Endodermal cell (in vitro differentiated cells): Measurements from ENCODE around the gene CAPN5. TPM values are rescaled to one million over a fixed set of nuclear protein-coding genes. Genes with fewer than 3 reads are reported as not detected.

ENCODE experiments used
- DNase-seq: peaks from one replicate; pipeline ENCODE4 v3.0.0-alpha.2; 2017
- H3K27ac ChIP-seq: 2 replicates; pipeline ENCODE4 v1.5.1; 2013; ENCODE audit warnings: mild to moderate bottlenecking, low read depth, low read length, moderate library complexity
- H3K27me3 ChIP-seq: 2 replicates; pipeline ENCODE4 v1.6.1; 2013; ENCODE audit warnings: mild to moderate bottlenecking, low read length, moderate library complexity; ENCODE audit not compliant: insufficient read depth, control insufficient read depth, poor library complexity, severe bottlenecking
- H3K36me3 ChIP-seq: 2 replicates; pipeline ENCODE4 v1.7.0; 2013; ENCODE audit warnings: mild to moderate bottlenecking, low read length, moderate library complexity; ENCODE audit not compliant: control insufficient read depth, insufficient read depth
- H3K4me1 ChIP-seq: one replicate; pipeline ENCODE4 v1.7.0; 2013; ENCODE audit warnings: low read length; ENCODE audit not compliant: control insufficient read depth, insufficient read depth
- H3K4me3 ChIP-seq: 2 replicates; pipeline ENCODE4 v1.5.1; 2013; ENCODE audit warnings: mild to moderate bottlenecking, low read length, moderate library complexity
- H3K9ac ChIP-seq: 2 replicates; pipeline ENCODE4 v1.6.1; 2013; ENCODE audit warnings: mild to moderate bottlenecking, low read length, moderate library complexity; ENCODE audit not compliant: poor library complexity, severe bottlenecking; ENCODE audit errors: extremely low read depth
- H3K9me3 ChIP-seq: 2 replicates; pipeline ENCODE4 v1.6.1; 2013; ENCODE audit warnings: mild to moderate bottlenecking, low read length, moderate library complexity; ENCODE audit not compliant: control insufficient read depth
- H3K27ac Mint-ChIP-seq: 2 replicates; pipeline ENCODE4 v1.8.0; 2020; ENCODE audit warnings: mixed read lengths
- H3K27me3 Mint-ChIP-seq: 2 replicates; pipeline ENCODE4 v1.8.0; 2021; ENCODE audit warnings: mild to moderate bottlenecking, mixed read lengths; ENCODE audit not compliant: insufficient read depth
- H3K36me3 Mint-ChIP-seq: 2 replicates; pipeline ENCODE4 v1.8.0; 2020; ENCODE audit warnings: low read depth, mixed read lengths
- H3K4me1 Mint-ChIP-seq: 2 replicates; pipeline ENCODE4 v1.8.0; 2020; ENCODE audit warnings: mixed read lengths
- H3K4me3 Mint-ChIP-seq: 2 replicates; pipeline ENCODE4 v1.8.0; 2020; ENCODE audit warnings: mild to moderate bottlenecking, moderate library complexity, mixed read lengths
- H3K9me3 Mint-ChIP-seq: 2 replicates; pipeline ENCODE4 v1.8.0; 2020; ENCODE audit warnings: mild to moderate bottlenecking, mixed read lengths
- CTCF ChIP-seq: fragments of 200-600 bp; sonication (generic); conservative IDR thresholded peaks from 2 replicates; pipeline ENCODE4 v1.5.0; 2021; ENCODE audit warnings: antibody characterized with exemption, mild to moderate bottlenecking
- WGBS, 2 experiments: methylation state at CpG; one replicate each; pipeline versions ENCODE4 v1.1.5 to v1.1.7; 2013; ENCODE audit warnings: missing lambda C conversion rate in 2 of 2, mixed read lengths in 1 of 2; ENCODE audit not compliant: insufficient coverage in 1 of 2, insufficient read length in 1 of 2; 5-methylcytosine and 5-hydroxymethylcytosine counted together
- total RNA-seq, 2 donors: library from RNA; stranded (reverse); fragmentation: NEBNext Ultra II Directional in 1 of 2; extraction: Animal tissue kit (Norgen Biotek cat#: 25700) in 1 of 2; gene quantifications; 2 replicates in 1 of 2; 3 replicates in 1 of 2; pipeline ENCODE4 v1.2.1, GENCODE V29; 2021

The CAPN5 gene
- total RNA-seq, 2 donors from 2014 or later: 17.5 to 21.5 TPM

- Histone ChIP-seq H3K9me3 (no peaks in the 10 kb centered on the region), H3K4me3 (no peak overlapping the region), H3K9ac (no peak overlapping the region), H3K4me1 (no peaks in the 10 kb centered on the region), H3K27me3 (no peaks in the 10 kb centered on the region), H3K27ac (no peak overlapping the region), H3K36me3 (no peaks in the 10 kb centered on the region)
- Mint-ChIP-seq H3K9me3 (no peaks in the 10 kb centered on the region), H3K27me3 (no peaks in the 10 kb centered on the region), H3K36me3 (no peaks in the 10 kb centered on the region), H3K4me3 (no peak overlapping the region), H3K27ac (no peak overlapping the region), H3K4me1 (no peaks in the 10 kb centered on the region)
- TF ChIP-seq CTCF: no peak
- no peak for DNase-seq
- WGBS, 2 experiments: 87 to 88% methylated on average over 4 of the region's 4 CpGs
These were observed 92.6 kb downstream of the CAPN5 start for GRCh38 chr11:77159219-77159936.

GRCh38 chr11:77159937-77160495 lies 93.2 kb downstream of the CAPN5 start:
- Histone ChIP-seq H3K27ac (no peak overlapping the region), H3K27me3 (no peaks in the 10 kb centered on the region), H3K9me3 (no peaks in the 10 kb centered on the region), H3K4me3 (no peak overlapping the region), H3K36me3 (no peaks in the 10 kb centered on the region), H3K4me1 (no peaks in the 10 kb centered on the region), H3K9ac (no peak overlapping the region)
- no peak overlapping the region for H3K27ac Mint-ChIP-seq
- 95 to 97% methylated on average over 7 to 20 of the region's 20 CpGs for WGBS, 2 experiments
- H3K4me3 Mint-ChIP-seq: no peak overlapping the region
- H3K4me1 Mint-ChIP-seq: no peaks in the 10 kb centered on the region
- no peaks in the 10 kb centered on the region for H3K27me3 Mint-ChIP-seq
- DNase-seq: no peak
- TF ChIP-seq CTCF: no peak
- no peaks in the 10 kb centered on the region for H3K9me3 Mint-ChIP-seq
- H3K36me3 Mint-ChIP-seq: no peaks in the 10 kb centered on the region

GRCh38 chr11:77163271-77163670 lies 96.5 kb downstream of the CAPN5 start:
- WGBS, 2 experiments: 93% methylated on average over 5 to 6 of the region's 6 CpGs
- Mint-ChIP-seq H3K36me3 (no peaks in the 10 kb centered on the region), H3K4me1 (no peaks in the 10 kb centered on the region), H3K27ac (no peak overlapping the region), H3K4me3 (no peak overlapping the region), H3K9me3 (no peaks in the 10 kb centered on the region), H3K27me3 (no peaks in the 10 kb centered on the region)
- H3K4me1 ChIP-seq: no peaks in the 10 kb centered on the region
- H3K27ac ChIP-seq: no peak overlapping the region
- H3K4me3 ChIP-seq: no peak overlapping the region
- no peak overlapping the region for H3K9ac ChIP-seq
- H3K27me3 ChIP-seq: no peaks in the 10 kb centered on the region
- H3K36me3 ChIP-seq: no peaks in the 10 kb centered on the region
- DNase-seq: no peak
- no peaks in the 10 kb centered on the region for H3K9me3 ChIP-seq
- no peak for TF ChIP-seq CTCF
